Measurements from ENCODE around the gene ECI2.

GRCh38 chr6:4108561-4109093 is 26.7 kb downstream of the ECI2 start:
- no peak for TF ChIP-seq POLR2A (IDR thresholded peaks at IDR 0.05; ENCODE audit: low read length)
- TF ChIP-seq GATA1 (IDR thresholded peaks at IDR 0.05; ENCODE audit: low read depth, low read length), result no peak
